Prostate gland (tissue), 2 donors: ENCODE results near the gene MCC. TPM values are rescaled to one million over a fixed set of nuclear protein-coding genes. Genes with fewer than 3 reads are reported as not detected.

Experiments used
- DNase-seq: peaks from one replicate; pipeline ENCODE4 v3.0.0-alpha.2; 2019; ENCODE audit warnings: low spot score
- H3K27ac ChIP-seq, 2 donors: fragments of 200-600 bp; sonication (generic); 2 replicates each; pipeline ENCODE4 v1.5.1; 2017 to 2019
- H3K27me3 ChIP-seq: fragments of 200-600 bp; sonication (generic); replicated peaks from 2 replicates; pipeline ENCODE4 v1.5.1; 2019; ENCODE audit not compliant: insufficient read depth
- H3K36me3 ChIP-seq, 2 donors: fragments of 200-600 bp; sonication (generic); 1 replicate in 1 of 2; 2 replicates in 1 of 2; pipeline versions ENCODE4 v1.5.1 to v1.8.1; 2017 to 2019
- H3K4me1 ChIP-seq: fragments of 200-600 bp; sonication (generic); replicated peaks from 2 replicates; pipeline ENCODE4 v1.5.1; 2019
- H3K4me3 ChIP-seq, 2 donors: fragments of 200-600 bp; sonication (generic); 2 replicates each; pipeline ENCODE4 v1.5.1; 2017 to 2019
- H3K9me3 ChIP-seq: fragments of 200-600 bp; sonication (generic); 2 replicates; pipeline ENCODE4 v1.5.1; 2017
- POLR2A ChIP-seq: fragments of 450-650 bp; IDR thresholded peaks from one replicate; pipeline ENCODE4 v1.6.1; 2016; ENCODE audit warnings: antibody characterized with exemption, mild to moderate bottlenecking
- POLR2AphosphoS5 ChIP-seq: sonication (generic); formaldehyde crosslinking; IDR thresholded peaks from one replicate; pipeline ENCODE4 v1.6.1; 2017; ENCODE audit warnings: antibody characterized with exemption
- WGBS: methylation state at CpG from one replicate; pipeline ENCODE4 v1.1.5; 2018; 5-methylcytosine and 5-hydroxymethylcytosine counted together
- intact Hi-C: fragments of 100-400 bp; cut with DNase I; formaldehyde crosslinking; loops from one replicate; pipeline ENCODE4 v1.14.2; 2022
- total RNA-seq, 2 donors: library from RNA; depleted of rRNA; stranded (reverse); fragments of >200 nt; gene quantifications; one replicate each; pipeline ENCODE4 v1.1.0, GENCODE V29; 2016
- TF ChIP-seq, protein P1 (sequence below), 4 experiments: fragments of 200-600 bp in 2 of 4; fragments of 450-650 bp in 2 of 4; sonication (generic) in 2 of 4; IDR thresholded peaks; 1 replicate in 3 of 4; 2 replicates in 1 of 4; pipeline ENCODE4 v1.5.1; 2016 to 2019; ENCODE audit warnings: antibody characterized with exemption in 4 of 4, mild to moderate bottlenecking in 2 of 4, moderate library complexity in 2 of 4

The MCC gene
- total RNA-seq, 2 donors from 2014 or later = 41.5 to 54.1 TPM

DNA sequence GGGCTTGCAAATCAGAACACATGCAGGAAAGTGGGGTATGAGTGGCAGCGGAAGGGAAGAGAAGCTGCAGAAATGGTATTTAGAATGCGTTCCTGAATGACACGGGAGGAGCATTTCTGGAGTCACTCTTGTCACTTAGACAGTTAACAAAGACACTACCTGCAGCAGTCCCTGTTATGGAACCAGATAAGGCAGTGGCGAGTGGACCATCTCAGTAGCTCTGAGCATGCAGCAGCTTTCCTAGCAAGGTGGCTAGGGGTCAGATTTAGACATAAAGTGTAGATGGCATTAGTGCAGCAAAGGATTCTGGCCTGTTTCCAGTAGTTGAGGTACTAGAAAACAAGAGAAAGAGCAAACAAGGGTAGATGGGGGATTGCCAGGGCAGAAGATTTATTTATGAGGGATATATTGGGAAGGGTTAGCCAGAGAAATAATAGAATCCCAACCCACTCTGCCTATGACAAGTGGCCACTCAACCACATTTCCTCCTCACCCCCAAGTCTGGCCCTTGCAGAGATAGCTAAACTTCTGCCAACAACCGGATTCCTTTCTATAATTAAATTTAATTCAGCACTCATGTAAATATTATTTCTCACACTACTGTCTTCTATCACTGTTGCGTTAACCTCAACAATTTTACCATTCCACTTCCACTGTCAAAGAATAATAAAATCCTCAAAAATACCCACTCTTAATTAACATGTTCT lies 310.0 kb downstream of the MCC start:
- Histone ChIP-seq H3K27ac (no peak overlapping the region), H3K9me3 (no peaks in the 10 kb centered on the region), H3K4me3 (no peak overlapping the region), H3K36me3 (no peaks in the 10 kb centered on the region), H3K4me1 (no peaks in the 10 kb centered on the region), H3K27me3 (no peaks in the 10 kb centered on the region)
- TF ChIP-seq POLR2A = no peak
- TF ChIP-seq, protein P1, sequence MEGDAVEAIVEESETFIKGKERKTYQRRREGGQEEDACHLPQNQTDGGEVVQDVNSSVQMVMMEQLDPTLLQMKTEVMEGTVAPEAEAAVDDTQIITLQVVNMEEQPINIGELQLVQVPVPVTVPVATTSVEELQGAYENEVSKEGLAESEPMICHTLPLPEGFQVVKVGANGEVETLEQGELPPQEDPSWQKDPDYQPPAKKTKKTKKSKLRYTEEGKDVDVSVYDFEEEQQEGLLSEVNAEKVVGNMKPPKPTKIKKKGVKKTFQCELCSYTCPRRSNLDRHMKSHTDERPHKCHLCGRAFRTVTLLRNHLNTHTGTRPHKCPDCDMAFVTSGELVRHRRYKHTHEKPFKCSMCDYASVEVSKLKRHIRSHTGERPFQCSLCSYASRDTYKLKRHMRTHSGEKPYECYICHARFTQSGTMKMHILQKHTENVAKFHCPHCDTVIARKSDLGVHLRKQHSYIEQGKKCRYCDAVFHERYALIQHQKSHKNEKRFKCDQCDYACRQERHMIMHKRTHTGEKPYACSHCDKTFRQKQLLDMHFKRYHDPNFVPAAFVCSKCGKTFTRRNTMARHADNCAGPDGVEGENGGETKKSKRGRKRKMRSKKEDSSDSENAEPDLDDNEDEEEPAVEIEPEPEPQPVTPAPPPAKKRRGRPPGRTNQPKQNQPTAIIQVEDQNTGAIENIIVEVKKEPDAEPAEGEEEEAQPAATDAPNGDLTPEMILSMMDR (IDR thresholded peaks at IDR 0.05) = no peak
- TF ChIP-seq POLR2AphosphoS5 = no peak
- 60% methylated on average over 6 of the region's 6 CpGs for WGBS
- intact Hi-C loops = no loop called here
- DNase-seq = no peak

DNA sequence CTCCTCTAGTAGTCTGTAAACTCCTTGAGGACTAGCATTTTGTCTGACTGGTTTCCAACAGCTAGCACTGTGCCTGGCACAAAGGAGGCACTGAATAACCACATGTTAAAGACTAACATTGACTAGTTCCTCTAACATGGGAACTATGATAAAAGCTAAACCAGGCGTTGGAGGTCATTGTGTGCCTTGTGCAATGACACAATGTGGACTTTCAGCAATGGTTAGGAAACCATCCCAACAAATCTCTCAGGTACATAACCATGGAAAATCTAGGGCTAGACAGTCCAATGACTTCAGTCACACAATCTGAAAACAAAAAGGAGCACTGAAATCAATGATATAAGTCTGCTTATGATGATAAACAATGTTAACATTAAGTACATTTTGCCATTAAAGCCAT lies 311.0 kb downstream of the MCC start:
- Histone ChIP-seq H3K36me3 (no peaks in the 10 kb centered on the region), H3K4me1 (no peaks in the 10 kb centered on the region), H3K9me3 (no peaks in the 10 kb centered on the region), H3K4me3 (no peak overlapping the region), H3K27me3 (no peaks in the 10 kb centered on the region), H3K27ac (no peak overlapping the region)
- WGBS = 91% methylated on average over 1 of the region's 1 CpG
- intact Hi-C loops = no loop called here
- TF ChIP-seq POLR2A = no peak
- TF ChIP-seq, protein P1 (IDR thresholded peaks at IDR 0.05) = no peak
- TF ChIP-seq POLR2AphosphoS5 = no peak
- DNase-seq = no peak

DNA sequence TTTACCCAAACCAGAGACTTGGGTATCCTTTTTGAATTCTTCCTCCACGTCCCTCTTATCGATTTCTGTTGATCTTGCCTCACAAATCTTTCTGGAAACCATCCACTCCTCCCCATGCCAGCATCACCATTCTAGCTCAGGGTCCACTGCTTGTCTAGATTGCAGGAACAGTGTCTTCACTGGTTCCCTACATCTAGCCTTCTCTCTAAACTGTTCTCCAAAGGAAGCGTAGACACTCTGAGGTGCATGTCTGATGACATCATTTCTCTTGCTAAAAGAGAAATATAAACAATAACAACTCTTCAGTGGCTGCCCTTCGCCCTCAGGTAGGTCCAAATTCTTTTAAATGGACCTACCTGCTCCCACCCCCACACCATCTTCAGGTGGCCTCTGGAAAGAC lies 311.5 kb downstream of the MCC start:
- 89% methylated on average over 4 of the region's 4 CpGs for WGBS
- TF ChIP-seq, protein P1 (IDR thresholded peaks at IDR 0.05) = no peak
- TF ChIP-seq POLR2AphosphoS5 (no peak), POLR2A (no peak)
- H3K27me3 ChIP-seq = no peaks in the 10 kb centered on the region

DNA sequence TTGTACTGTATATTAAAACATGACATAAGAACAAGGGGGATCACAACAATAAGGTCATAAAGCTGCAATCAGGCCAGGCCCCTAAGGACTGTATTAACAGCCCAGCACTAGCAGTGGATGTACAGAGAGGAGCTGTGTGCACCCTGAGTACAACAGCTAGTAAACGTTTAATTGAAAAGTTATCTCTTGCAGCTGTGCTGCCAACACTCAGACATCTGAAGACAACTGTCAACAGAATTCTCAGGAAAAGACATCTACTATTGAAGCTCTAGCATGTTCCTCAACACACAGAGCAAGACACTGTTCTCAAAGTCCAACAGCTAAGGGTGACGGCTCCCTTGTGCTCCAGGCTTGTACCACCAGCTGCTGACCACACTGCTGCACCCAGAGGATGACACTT lies 312.1 kb downstream of the MCC start:
- Histone ChIP-seq H3K4me3 (no peak overlapping the region), H3K9me3 (no peaks in the 10 kb centered on the region), H3K27me3 (no peaks in the 10 kb centered on the region), H3K27ac (no peak overlapping the region), H3K4me1 (no peaks in the 10 kb centered on the region), H3K36me3 (no peaks in the 10 kb centered on the region)
- TF ChIP-seq, protein P1 (IDR thresholded peaks at IDR 0.05) = no peak
- TF ChIP-seq POLR2A (no peak), POLR2AphosphoS5 (no peak)
- DNase-seq = no peak
- WGBS = 57% methylated on average over 2 of the region's 2 CpGs
- intact Hi-C loops = no loop called here

More for the DNA sequence above, 311.5 kb downstream of the MCC start:
- DNase-seq = no peak
- intact Hi-C loops = no loop called here
- H3K36me3 ChIP-seq = no peaks in the 10 kb centered on the region
- no peaks in the 10 kb centered on the region for H3K4me1 ChIP-seq
- no peak overlapping the region for H3K4me3 ChIP-seq
- H3K27ac ChIP-seq = no peak overlapping the region
- no peaks in the 10 kb centered on the region for H3K9me3 ChIP-seq

DNA sequence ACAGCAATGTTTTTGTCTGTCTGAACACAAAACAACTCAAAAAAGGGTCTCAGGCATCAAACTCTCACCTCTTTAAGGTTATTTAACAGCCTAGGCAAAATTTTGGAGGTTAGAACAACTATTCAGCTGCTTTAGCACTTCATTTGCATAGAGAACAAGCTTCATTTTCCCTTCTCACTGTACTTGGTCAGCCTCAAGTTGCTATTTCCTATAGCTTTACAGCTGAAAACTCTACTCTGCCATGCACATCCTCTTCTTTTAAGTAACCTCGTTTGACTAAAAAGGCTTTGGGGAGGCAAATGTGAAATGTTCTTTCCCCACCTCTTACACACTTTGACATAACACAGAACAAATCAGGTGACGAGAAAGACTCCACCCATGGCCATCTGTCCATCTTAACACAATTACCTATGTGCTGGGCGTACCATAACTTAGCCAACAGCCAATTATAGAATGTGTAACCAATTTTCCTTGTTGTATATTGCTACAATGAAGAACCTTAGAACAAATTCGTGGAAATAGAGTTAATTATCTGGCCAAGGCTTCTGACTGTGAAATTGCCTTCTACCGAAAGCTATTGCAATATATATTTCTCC lies 315.9 kb downstream of the MCC start:
- TF ChIP-seq POLR2AphosphoS5 = no peak
- no peak for TF ChIP-seq POLR2A
- TF ChIP-seq, protein P1 (IDR thresholded peaks at IDR 0.05) = no peak
- Histone ChIP-seq H3K36me3 (no peaks in the 10 kb centered on the region), H3K4me3 (no peak overlapping the region), H3K27me3 (no peaks in the 10 kb centered on the region), H3K4me1 (no peaks in the 10 kb centered on the region), H3K9me3 (no peaks in the 10 kb centered on the region), H3K27ac (no peak overlapping the region)
- intact Hi-C loops = loop anchor here (5.0 kb wide), 1 partner anchor 120 kb away; no protein-coding TSS in a partner anchor
- no peak for DNase-seq
- 83% methylated on average over 5 of the region's 5 CpGs for WGBS
